Mucosa of stomach (tissue), 1 donor: ENCODE data around the gene SHANK2.

Source experiments
- H3K27me3 ChIP-seq: one replicate; pipeline ENCODE4 v1.7.0; 2013; ENCODE audit warnings: mild to moderate bottlenecking, low read length; ENCODE audit not compliant: control insufficient read depth, insufficient read depth
- H3K36me3 ChIP-seq: one replicate; pipeline ENCODE4 v1.7.0; 2013; ENCODE audit warnings: low read length; ENCODE audit not compliant: control insufficient read depth, insufficient read depth
- H3K4me1 ChIP-seq: one replicate; pipeline ENCODE4 v1.7.0; 2013; ENCODE audit warnings: mild to moderate bottlenecking, low read length; ENCODE audit not compliant: control insufficient read depth, insufficient read depth
- H3K4me3 ChIP-seq: one replicate; pipeline ENCODE4 v1.7.0; 2013; ENCODE audit warnings: low read length
- H3K9ac ChIP-seq: one replicate; pipeline ENCODE4 v1.7.0; 2013; ENCODE audit warnings: mild to moderate bottlenecking, low read length, moderate library complexity
- H3K9me3 ChIP-seq: one replicate; pipeline ENCODE4 v1.7.0; 2013; ENCODE audit warnings: mild to moderate bottlenecking, low read length, moderate library complexity; ENCODE audit not compliant: control insufficient read depth
- donor health status: Pancreatic carcinoma.

SHANK2 gene

GRCh38 chr11:71209181-71209580 lies 43.2 kb downstream of the SHANK2 start:
- Histone ChIP-seq H3K9ac (no peak overlapping the region), H3K9me3 (no peaks in the 10 kb centered on the region), H3K36me3 (no peaks in the 10 kb centered on the region), H3K27me3 (no peaks in the 10 kb centered on the region), H3K4me1 (peaks cover 9% of the 10 kb centered on the region), H3K4me3 (no peak overlapping the region)

GRCh38 chr11:71208011-71208774 lies 44.2 kb downstream of the SHANK2 start:
- Histone ChIP-seq H3K9me3 (no peaks in the 10 kb centered on the region), H3K36me3 (no peaks in the 10 kb centered on the region), H3K27me3 (no peaks in the 10 kb centered on the region), H3K4me3 (no peak overlapping the region), H3K9ac (no peak overlapping the region), H3K4me1 (peaks cover 9% of the 10 kb centered on the region)

GRCh38 chr11:71207563-71207962 lies 44.8 kb downstream of the SHANK2 start:
- no peaks in the 10 kb centered on the region for H3K9me3 ChIP-seq
- peaks cover 9% of the 10 kb centered on the region for H3K4me1 ChIP-seq
- H3K36me3 ChIP-seq: no peaks in the 10 kb centered on the region
- H3K4me3 ChIP-seq: no peak overlapping the region
- H3K9ac ChIP-seq: no peak overlapping the region
- H3K27me3 ChIP-seq: no peaks in the 10 kb centered on the region

GRCh38 chr11:71206186-71206585 lies 46.2 kb downstream of the SHANK2 start:
- Histone ChIP-seq H3K4me1 (peaks cover 9% of the 10 kb centered on the region), H3K36me3 (no peaks in the 10 kb centered on the region), H3K27me3 (no peaks in the 10 kb centered on the region), H3K4me3 (no peak overlapping the region), H3K9ac (no peak overlapping the region), H3K9me3 (no peaks in the 10 kb centered on the region)

- Histone ChIP-seq H3K4me3 (no peak overlapping the region), H3K27me3 (no peaks in the 10 kb centered on the region), H3K9ac (no peak overlapping the region), H3K36me3 (no peaks in the 10 kb centered on the region), H3K9me3 (no peaks in the 10 kb centered on the region), H3K4me1 (peaks cover 9% of the 10 kb centered on the region)
Observed at GRCh38 chr11:71204748-71205664, 47.4 kb downstream of the SHANK2 start.

GRCh38 chr11:71204294-71204693 lies 48.1 kb downstream of the SHANK2 start:
- Histone ChIP-seq H3K36me3 (no peaks in the 10 kb centered on the region), H3K4me3 (no peak overlapping the region), H3K9me3 (no peaks in the 10 kb centered on the region), H3K27me3 (no peaks in the 10 kb centered on the region), H3K9ac (no peak overlapping the region), H3K4me1 (peaks cover 9% of the 10 kb centered on the region)

- Histone ChIP-seq H3K36me3 (no peaks in the 10 kb centered on the region), H3K4me1 (peaks cover 9% of the 10 kb centered on the region), H3K4me3 (no peak overlapping the region), H3K9ac (no peak overlapping the region), H3K27me3 (no peaks in the 10 kb centered on the region), H3K9me3 (no peaks in the 10 kb centered on the region)
Observed at GRCh38 chr11:71203681-71204080, 48.7 kb downstream of the SHANK2 start.

- H3K9ac ChIP-seq: no peak overlapping the region
- H3K9me3 ChIP-seq: no peaks in the 10 kb centered on the region
- H3K4me3 ChIP-seq: no peak overlapping the region
- H3K4me1 ChIP-seq: peaks cover 9% of the 10 kb centered on the region
- no peaks in the 10 kb centered on the region for H3K36me3 ChIP-seq
- no peaks in the 10 kb centered on the region for H3K27me3 ChIP-seq
Observed at GRCh38 chr11:71202966-71203365, 49.4 kb downstream of the SHANK2 start.

- H3K9ac ChIP-seq: no peak overlapping the region
- no peaks in the 10 kb centered on the region for H3K36me3 ChIP-seq
- H3K4me1 ChIP-seq: peaks cover 9% of the 10 kb centered on the region
- H3K9me3 ChIP-seq: no peaks in the 10 kb centered on the region
- no peaks in the 10 kb centered on the region for H3K27me3 ChIP-seq
- no peak overlapping the region for H3K4me3 ChIP-seq
Observed at GRCh38 chr11:71202598-71202944, 49.8 kb downstream of the SHANK2 start.
